ENCODE measurements around the gene CEP76. TPM values are rescaled to one million over a fixed set of nuclear protein-coding genes. Genes with fewer than 3 reads are reported as not detected.

The CEP76 gene
- total and polyA plus RNA-seq, 9 donors: 4.5 to 6.6 (median 5.0) TPM

DNA sequence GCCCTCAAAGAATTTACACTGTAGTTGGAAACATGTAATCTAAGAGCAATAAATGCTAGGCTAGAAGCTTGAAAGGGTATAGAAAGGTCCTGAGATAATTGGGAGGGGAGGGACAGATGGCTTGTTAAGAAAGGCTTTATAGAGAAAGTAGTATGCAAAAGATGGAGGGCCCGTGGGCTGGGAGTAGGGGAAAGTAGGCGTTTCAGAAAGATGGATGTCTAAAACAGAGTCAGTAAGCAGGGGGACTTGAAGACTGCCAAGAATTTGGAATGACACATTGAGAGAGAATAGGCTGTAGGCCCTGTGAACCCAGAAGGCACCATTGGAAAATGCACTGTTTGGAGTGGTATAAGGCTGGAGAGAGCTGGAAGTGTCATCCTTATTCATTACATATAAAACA lies 1.1 kb upstream of the CEP76 start:
- peak; percentile 29 for DNase-seq
- H3K4me1 ChIP-seq (ENCODE audit: control insufficient read depth, insufficient read depth, low read length): peaks cover 12% of the 10 kb centered on the region
- no peaks in the 10 kb centered on the region for H3K9me3 ChIP-seq (replicated peaks; ENCODE audit: control insufficient read depth, low read depth, low read length)
- no peaks in the 10 kb centered on the region for H3K27me3 ChIP-seq (ENCODE audit: control insufficient read depth, insufficient read depth, low read length)
- H3K4me3 ChIP-seq (ENCODE audit: low read length): peak overlapping the region; percentile 95
- H3K36me3 ChIP-seq (ENCODE audit: control insufficient read depth, insufficient read depth, low read length): peaks cover 14% of the 10 kb centered on the region
- no peak overlapping the region for H3K27ac ChIP-seq (ENCODE audit: low read length)
- 0% methylated on average over 2 of the region's 2 CpGs for WGBS (ENCODE audit: insufficient coverage)

DNA sequence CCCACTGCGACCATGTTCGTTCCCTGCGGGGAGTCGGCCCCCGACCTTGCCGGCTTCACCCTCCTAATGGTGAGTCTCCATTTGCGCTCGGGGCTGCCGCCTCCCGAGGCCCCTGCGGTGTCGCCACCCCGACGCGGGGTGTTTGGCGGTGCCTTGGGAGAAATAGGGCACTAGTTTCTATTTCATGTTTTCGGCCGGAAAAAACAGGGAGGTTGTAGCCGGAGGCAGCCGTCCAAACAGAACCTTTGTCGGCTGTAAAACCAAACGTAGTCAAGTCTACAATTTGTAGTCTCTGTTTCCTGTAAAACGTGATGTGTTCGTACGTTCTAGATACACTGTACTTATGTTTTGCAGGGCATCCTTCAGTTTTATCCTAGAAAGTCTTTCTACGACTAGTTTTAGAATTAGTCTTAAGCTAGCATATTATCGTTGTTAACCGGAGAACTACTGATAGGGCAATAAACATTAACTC lies 609 bp upstream of the CEP76 start:
- Histone ChIP-seq H3K4me1 (ENCODE audit: control insufficient read depth, insufficient read depth, low read length) (peaks cover 12% of the 10 kb centered on the region), H3K4me3 (ENCODE audit: low read length) (peak overlapping the region; percentile 95), H3K27ac (ENCODE audit: low read length) (peak overlapping the region; percentile 96), H3K9me3 (replicated peaks; ENCODE audit: control insufficient read depth, low read depth, low read length) (no peaks in the 10 kb centered on the region), H3K36me3 (ENCODE audit: control insufficient read depth, insufficient read depth, low read length) (peaks cover 16% of the 10 kb centered on the region), H3K27me3 (ENCODE audit: control insufficient read depth, insufficient read depth, low read length) (no peaks in the 10 kb centered on the region)
- 0% methylated on average over 18 of the region's 28 CpGs for WGBS (ENCODE audit: insufficient coverage)
- DNase-seq: no peak

DNA sequence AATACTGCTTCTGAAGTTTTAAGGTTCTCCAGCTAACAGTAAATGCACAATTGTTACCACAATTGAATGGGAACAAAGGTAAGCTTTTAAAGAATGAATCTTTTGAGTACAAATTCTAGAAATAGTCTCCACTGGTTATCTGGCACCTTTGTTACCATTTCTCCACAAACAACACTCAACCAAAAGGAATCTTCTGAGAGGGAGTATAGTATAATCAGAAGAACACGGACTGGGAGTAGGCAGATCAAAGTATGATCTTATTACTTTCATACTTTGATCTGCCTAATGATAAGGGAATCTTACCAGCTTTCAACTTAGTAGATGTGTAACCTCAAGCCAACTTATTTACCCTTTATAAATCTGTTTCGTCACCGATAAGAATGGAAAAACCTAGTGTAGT lies 1.4 kb downstream of the CEP76 start:
- Histone ChIP-seq H3K27ac (ENCODE audit: low read length) (no peak overlapping the region), H3K9me3 (replicated peaks; ENCODE audit: control insufficient read depth, low read depth, low read length) (no peaks in the 10 kb centered on the region), H3K27me3 (ENCODE audit: control insufficient read depth, insufficient read depth, low read length) (no peaks in the 10 kb centered on the region), H3K4me3 (ENCODE audit: low read length) (no peak overlapping the region), H3K4me1 (ENCODE audit: control insufficient read depth, insufficient read depth, low read length) (peaks cover 12% of the 10 kb centered on the region), H3K36me3 (ENCODE audit: control insufficient read depth, insufficient read depth, low read length) (peaks cover 5% of the 10 kb centered on the region)
- WGBS (ENCODE audit: insufficient coverage): no CpG with 5 or more reads among the region's 3 CpGs
- DNase-seq: no peak

DNA sequence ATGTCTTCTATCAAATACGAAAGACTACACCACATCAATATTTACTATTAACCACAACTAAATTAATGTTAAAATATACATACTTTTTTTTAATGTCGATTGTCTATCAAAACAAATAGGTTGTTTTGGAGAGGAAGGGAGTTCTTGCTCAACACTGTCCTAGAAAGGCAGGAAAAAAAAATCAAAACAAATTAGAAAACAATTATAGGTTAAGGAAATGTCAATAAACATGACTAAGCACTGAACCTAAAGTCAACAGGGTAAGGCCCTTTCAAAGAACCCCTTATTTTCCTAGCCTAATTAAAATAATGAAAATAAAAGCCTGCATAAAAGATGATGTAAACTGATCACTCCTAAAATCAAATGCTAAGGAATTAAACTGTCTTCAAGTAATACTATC lies 2.8 kb downstream of the CEP76 start:
- Histone ChIP-seq H3K27ac (ENCODE audit: low read length) (no peak overlapping the region), H3K9me3 (replicated peaks; ENCODE audit: control insufficient read depth, low read depth, low read length) (no peaks in the 10 kb centered on the region), H3K4me1 (ENCODE audit: control insufficient read depth, insufficient read depth, low read length) (peaks cover 12% of the 10 kb centered on the region), H3K36me3 (ENCODE audit: control insufficient read depth, insufficient read depth, low read length) (peaks cover 2% of the 10 kb centered on the region), H3K4me3 (ENCODE audit: low read length) (no peak overlapping the region), H3K27me3 (ENCODE audit: control insufficient read depth, insufficient read depth, low read length) (no peaks in the 10 kb centered on the region)
- no CpG with 5 or more reads among the region's 2 CpGs for WGBS (ENCODE audit: insufficient coverage)
- no peak for DNase-seq

DNA sequence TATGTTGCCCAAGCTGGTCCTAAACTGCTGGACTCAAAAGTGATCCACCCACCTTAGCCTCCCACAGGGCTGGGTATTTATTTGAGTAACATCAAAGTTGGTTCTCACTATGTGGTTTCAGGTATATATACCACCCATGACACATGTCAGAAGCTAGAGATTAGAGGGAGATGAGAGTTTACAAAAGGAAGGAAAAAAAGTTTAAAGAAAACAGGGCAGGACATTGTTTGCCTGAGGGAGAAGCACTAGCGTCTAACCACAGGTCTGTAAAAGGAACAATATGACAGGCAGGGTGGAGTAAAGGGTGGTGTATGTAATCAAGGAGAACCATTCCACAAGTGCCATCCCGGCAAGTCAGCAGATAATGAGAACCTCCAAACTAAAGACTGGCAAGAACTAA lies 8.5 kb downstream of the CEP76 start:
- Histone ChIP-seq H3K36me3 (ENCODE audit: control insufficient read depth, insufficient read depth, low read length) (peaks cover 7% of the 10 kb centered on the region), H3K4me1 (ENCODE audit: control insufficient read depth, insufficient read depth, low read length) (no peaks in the 10 kb centered on the region), H3K9me3 (replicated peaks; ENCODE audit: control insufficient read depth, low read depth, low read length) (no peaks in the 10 kb centered on the region), H3K27ac (ENCODE audit: low read length) (no peak overlapping the region), H3K27me3 (ENCODE audit: control insufficient read depth, insufficient read depth, low read length) (no peaks in the 10 kb centered on the region), H3K4me3 (ENCODE audit: low read length) (no peak overlapping the region)
- no peak for DNase-seq
- no CpG with 5 or more reads among the region's 2 CpGs for WGBS (ENCODE audit: insufficient coverage)

DNA sequence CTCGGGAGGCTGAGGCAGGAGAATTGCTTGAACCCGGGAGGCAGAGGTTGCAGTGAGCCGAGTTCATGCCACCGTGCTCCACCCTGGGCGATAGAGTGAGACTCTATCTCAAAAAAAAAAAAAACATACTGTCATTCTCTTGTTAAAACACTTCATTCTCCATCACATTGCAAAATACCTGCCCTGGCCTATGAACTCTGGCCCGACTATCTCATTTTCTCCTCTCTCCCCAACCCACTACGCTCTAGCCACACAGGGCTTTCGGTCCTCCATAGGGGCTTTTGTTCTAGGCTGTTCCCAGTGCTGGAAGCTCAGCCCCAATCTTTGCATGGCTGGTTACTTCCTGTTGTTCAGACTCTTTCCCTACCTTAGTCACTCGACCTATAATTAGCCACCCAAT lies 10.3 kb downstream of the CEP76 start:
- DNase-seq: no peak
- no peak overlapping the region for H3K4me3 ChIP-seq (ENCODE audit: low read length)
- H3K9me3 ChIP-seq (replicated peaks; ENCODE audit: control insufficient read depth, low read depth, low read length): no peaks in the 10 kb centered on the region
- no peaks in the 10 kb centered on the region for H3K27me3 ChIP-seq (ENCODE audit: control insufficient read depth, insufficient read depth, low read length)
- no peak overlapping the region for H3K27ac ChIP-seq (ENCODE audit: low read length)
- no peaks in the 10 kb centered on the region for H3K4me1 ChIP-seq (ENCODE audit: control insufficient read depth, insufficient read depth, low read length)
- 100% methylated on average over 5 of the region's 9 CpGs for WGBS (ENCODE audit: insufficient coverage)
- H3K36me3 ChIP-seq (ENCODE audit: control insufficient read depth, insufficient read depth, low read length): peaks cover 5% of the 10 kb centered on the region

DNA sequence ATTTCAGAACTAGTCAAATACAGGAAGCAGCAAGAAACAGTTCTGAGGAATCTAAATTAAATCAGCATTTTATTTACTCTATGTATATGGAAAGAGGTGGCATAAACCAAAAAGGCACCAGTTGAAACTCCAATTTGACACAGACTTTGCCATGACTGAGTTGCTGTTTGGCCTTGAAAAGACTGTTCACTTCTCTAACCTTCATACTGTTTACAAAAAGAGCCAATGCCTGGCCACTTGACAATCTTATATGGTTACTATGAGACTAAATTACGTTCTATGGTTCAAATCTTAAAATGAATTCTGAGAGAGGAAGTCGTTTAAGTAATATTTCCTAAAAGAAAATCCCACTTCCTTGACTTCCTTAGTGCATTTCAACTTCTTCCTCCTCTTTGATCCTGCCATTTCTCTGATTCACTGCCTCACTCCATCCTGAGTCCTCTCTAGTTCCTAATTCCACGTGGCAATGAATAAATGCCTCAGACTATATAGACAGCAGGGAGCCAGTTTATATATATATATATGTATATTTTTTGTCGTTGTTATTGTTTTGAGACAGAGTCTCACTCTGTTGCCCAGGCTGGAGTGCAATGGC lies 13.2 kb downstream of the CEP76 start:
- Histone ChIP-seq H3K27ac (ENCODE audit: low read length) (no peak overlapping the region), H3K4me3 (ENCODE audit: low read length) (no peak overlapping the region), H3K27me3 (ENCODE audit: control insufficient read depth, insufficient read depth, low read length) (no peaks in the 10 kb centered on the region), H3K9me3 (replicated peaks; ENCODE audit: control insufficient read depth, low read depth, low read length) (no peaks in the 10 kb centered on the region), H3K36me3 (ENCODE audit: control insufficient read depth, insufficient read depth, low read length) (peaks cover 14% of the 10 kb centered on the region), H3K4me1 (ENCODE audit: control insufficient read depth, insufficient read depth, low read length) (no peaks in the 10 kb centered on the region)
- 100% methylated on average over 1 of the region's 4 CpGs for WGBS (ENCODE audit: insufficient coverage)
- DNase-seq: no peak

DNA sequence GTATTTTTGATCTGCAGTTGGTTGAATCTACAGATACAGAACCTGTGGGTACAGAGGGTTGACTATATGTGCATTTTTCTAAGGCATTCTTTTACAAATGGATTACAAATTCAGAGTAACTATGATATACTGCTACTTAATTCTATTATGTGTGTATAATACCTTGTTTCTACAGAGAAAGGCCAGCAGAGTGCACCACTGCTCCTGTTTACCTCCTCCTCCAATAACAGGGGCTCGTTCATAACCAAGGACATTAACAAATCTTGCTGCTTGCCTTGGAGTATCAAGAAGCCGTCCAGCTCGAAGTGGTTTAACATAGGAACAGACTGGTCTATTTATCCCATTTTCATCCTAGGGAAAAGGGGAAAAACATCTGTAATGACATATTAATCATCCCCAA lies 16.4 kb downstream of the CEP76 start:
- H3K27me3 ChIP-seq (ENCODE audit: control insufficient read depth, insufficient read depth, low read length): no peaks in the 10 kb centered on the region
- no peak overlapping the region for H3K27ac ChIP-seq (ENCODE audit: low read length)
- no CpG with 5 or more reads among the region's 3 CpGs for whole genome bisulfite sequencing (ENCODE audit: insufficient coverage)
- DNase-seq: no peak
- H3K4me3 ChIP-seq (ENCODE audit: low read length): no peak overlapping the region
- no peaks in the 10 kb centered on the region for H3K4me1 ChIP-seq (ENCODE audit: control insufficient read depth, insufficient read depth, low read length)
- no peaks in the 10 kb centered on the region for H3K9me3 ChIP-seq (replicated peaks; ENCODE audit: control insufficient read depth, low read depth, low read length)
- H3K36me3 ChIP-seq (ENCODE audit: control insufficient read depth, insufficient read depth, low read length): peaks cover 9% of the 10 kb centered on the region

DNA sequence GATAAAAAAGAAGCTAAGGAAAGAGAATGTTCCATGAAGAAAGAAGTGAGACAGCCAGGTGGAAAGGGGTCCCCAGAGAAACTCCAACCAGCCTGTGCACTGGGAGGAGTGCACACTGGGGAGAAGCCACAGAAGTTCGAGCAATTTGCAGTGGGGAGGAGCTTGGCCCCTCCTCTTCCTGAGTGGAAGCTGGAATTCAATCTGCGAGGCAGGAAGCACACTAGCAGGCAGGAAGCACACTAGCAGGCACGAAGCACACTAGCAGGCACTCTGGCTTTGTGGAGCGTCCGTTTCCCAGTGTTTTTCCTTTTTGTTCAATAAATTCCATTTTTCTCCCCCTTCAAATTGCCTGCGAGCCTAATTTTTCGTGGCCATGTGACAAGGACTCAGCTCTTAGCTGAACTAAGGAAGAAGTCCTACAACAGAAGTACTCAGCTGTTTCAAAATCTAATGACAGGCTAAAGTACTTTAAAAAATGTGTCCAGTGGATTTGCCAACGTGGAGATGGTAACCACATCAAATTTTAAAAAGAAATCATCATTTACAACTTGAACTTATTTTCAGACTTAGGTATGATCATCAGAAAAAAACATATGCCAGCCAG lies 23.2 kb downstream of the CEP76 start:
- DNase-seq: peak; percentile 82
- Histone ChIP-seq H3K27ac (ENCODE audit: low read length) (peak overlapping the region; percentile 89), H3K36me3 (ENCODE audit: control insufficient read depth, insufficient read depth, low read length) (peaks cover 20% of the 10 kb centered on the region), H3K4me1 (ENCODE audit: control insufficient read depth, insufficient read depth, low read length) (peaks cover 6% of the 10 kb centered on the region), H3K27me3 (ENCODE audit: control insufficient read depth, insufficient read depth, low read length) (no peaks in the 10 kb centered on the region), H3K4me3 (ENCODE audit: low read length) (peak overlapping the region; percentile 29), H3K9me3 (replicated peaks; ENCODE audit: control insufficient read depth, low read depth, low read length) (no peaks in the 10 kb centered on the region)
- 10% methylated on average over 7 of the region's 8 CpGs for WGBS (ENCODE audit: insufficient coverage)

DNA sequence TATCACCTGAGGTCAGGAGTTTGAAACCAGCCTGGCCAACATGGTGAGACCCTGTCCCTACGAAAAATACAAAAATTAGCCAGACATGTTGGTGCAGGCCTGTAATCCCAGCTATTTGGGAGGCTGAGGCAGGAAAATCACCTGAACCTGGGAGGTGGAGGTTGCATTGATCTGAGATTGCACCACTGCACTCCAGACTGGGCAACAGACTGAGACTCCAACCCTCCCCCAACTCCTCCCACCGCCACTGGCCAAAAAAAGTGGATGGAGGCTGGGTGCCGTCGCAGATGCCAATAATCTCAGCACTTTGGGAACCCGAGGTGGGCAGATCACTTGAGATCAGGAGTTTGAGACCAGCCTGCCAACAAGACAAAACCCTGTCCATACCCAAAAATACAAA lies 34.5 kb downstream of the CEP76 start:
- 90% methylated on average over 2 of the region's 5 CpGs for WGBS (ENCODE audit: insufficient coverage)

More for the DNA sequence above, 34.5 kb downstream of the CEP76 start:
- Histone ChIP-seq H3K9me3 (replicated peaks; ENCODE audit: control insufficient read depth, low read depth, low read length) (no peaks in the 10 kb centered on the region), H3K4me3 (ENCODE audit: low read length) (no peak overlapping the region), H3K36me3 (ENCODE audit: control insufficient read depth, insufficient read depth, low read length) (peaks cover 3% of the 10 kb centered on the region), H3K27ac (ENCODE audit: low read length) (no peak overlapping the region), H3K27me3 (ENCODE audit: control insufficient read depth, insufficient read depth, low read length) (no peaks in the 10 kb centered on the region), H3K4me1 (ENCODE audit: control insufficient read depth, insufficient read depth, low read length) (no peaks in the 10 kb centered on the region)
- no peak for DNase-seq

All from muscle of leg (tissue), 11 donors.